Measurements from ENCODE around the gene NATD1. TPM values are rescaled to one million over a fixed set of nuclear protein-coding genes. Genes with fewer than 3 reads are reported as not detected.

Gene NATD1
- total and polyA plus RNA-seq, 3 donors from 2014 or later: 12.1 to 20.0 (median 17.9) TPM

GRCh38 chr17:21279582-21279981 lies 26.4 kb upstream of the NATD1 start:
- TF ChIP-seq, protein P1, sequence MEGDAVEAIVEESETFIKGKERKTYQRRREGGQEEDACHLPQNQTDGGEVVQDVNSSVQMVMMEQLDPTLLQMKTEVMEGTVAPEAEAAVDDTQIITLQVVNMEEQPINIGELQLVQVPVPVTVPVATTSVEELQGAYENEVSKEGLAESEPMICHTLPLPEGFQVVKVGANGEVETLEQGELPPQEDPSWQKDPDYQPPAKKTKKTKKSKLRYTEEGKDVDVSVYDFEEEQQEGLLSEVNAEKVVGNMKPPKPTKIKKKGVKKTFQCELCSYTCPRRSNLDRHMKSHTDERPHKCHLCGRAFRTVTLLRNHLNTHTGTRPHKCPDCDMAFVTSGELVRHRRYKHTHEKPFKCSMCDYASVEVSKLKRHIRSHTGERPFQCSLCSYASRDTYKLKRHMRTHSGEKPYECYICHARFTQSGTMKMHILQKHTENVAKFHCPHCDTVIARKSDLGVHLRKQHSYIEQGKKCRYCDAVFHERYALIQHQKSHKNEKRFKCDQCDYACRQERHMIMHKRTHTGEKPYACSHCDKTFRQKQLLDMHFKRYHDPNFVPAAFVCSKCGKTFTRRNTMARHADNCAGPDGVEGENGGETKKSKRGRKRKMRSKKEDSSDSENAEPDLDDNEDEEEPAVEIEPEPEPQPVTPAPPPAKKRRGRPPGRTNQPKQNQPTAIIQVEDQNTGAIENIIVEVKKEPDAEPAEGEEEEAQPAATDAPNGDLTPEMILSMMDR (IDR thresholded peaks at IDR 0.05): no peak
- TF ChIP-seq POLR2A (IDR thresholded peaks at IDR 0.05): no peak
- Histone ChIP-seq H3K27ac (no peak overlapping the region), H3K4me3 (no peak overlapping the region), H3K27me3 (no peaks in the 10 kb centered on the region), H3K4me1 (peaks cover 15% of the 10 kb centered on the region), H3K36me3 (ENCODE audit: low read depth, missing control alignments) (no peaks in the 10 kb centered on the region), H3K9me3 (no peaks in the 10 kb centered on the region)
- WGBS, 2 donors: 79 to 90% methylated on average over 6 of the region's 6 CpGs
- intact Hi-C loops (cut with DNase I; ENCODE audit: low total_unique reads): no loop called here
- no peak for DNase-seq

- no peak for DNase-seq
- Histone ChIP-seq H3K4me1 (peaks cover 15% of the 10 kb centered on the region), H3K36me3 (ENCODE audit: low read depth, missing control alignments) (no peaks in the 10 kb centered on the region), H3K27me3 (no peaks in the 10 kb centered on the region), H3K4me3 (no peak overlapping the region), H3K9me3 (no peaks in the 10 kb centered on the region), H3K27ac (no peak overlapping the region)
- WGBS, 2 donors: 85 to 89% methylated on average over 6 of the region's 6 CpGs
- intact Hi-C loops (cut with DNase I; ENCODE audit: low total_unique reads): no loop called here
- TF ChIP-seq, protein P1 (IDR thresholded peaks at IDR 0.05): no peak
These were observed 26.0 kb upstream of the NATD1 start for GRCh38 chr17:21279198-21279535.

- Histone ChIP-seq H3K4me1 (peaks cover 10% of the 10 kb centered on the region), H3K9me3 (no peaks in the 10 kb centered on the region), H3K27me3 (no peaks in the 10 kb centered on the region), H3K36me3 (ENCODE audit: low read depth, missing control alignments) (no peaks in the 10 kb centered on the region), H3K4me3 (no peak overlapping the region), H3K27ac (no peak overlapping the region)
- DNase-seq: no peak
- TF ChIP-seq, protein P1 (IDR thresholded peaks at IDR 0.05): no peak
- TF ChIP-seq POLR2A (IDR thresholded peaks at IDR 0.05): no peak
- WGBS, 2 donors: 77 to 83% methylated on average over 8 of the region's 8 CpGs
- intact Hi-C loops (cut with DNase I; ENCODE audit: low total_unique reads): no loop called here
These were observed 25.4 kb upstream of the NATD1 start for GRCh38 chr17:21278450-21279197.

GRCh38 chr17:21277332-21277731 lies 24.1 kb upstream of the NATD1 start:
- Histone ChIP-seq H3K9me3 (no peaks in the 10 kb centered on the region), H3K4me1 (peaks cover 8% of the 10 kb centered on the region), H3K27ac (no peak overlapping the region), H3K36me3 (ENCODE audit: low read depth, missing control alignments) (no peaks in the 10 kb centered on the region), H3K4me3 (no peak overlapping the region), H3K27me3 (no peaks in the 10 kb centered on the region)
- 95 to 96% methylated on average over 3 of the region's 3 CpGs for WGBS, 2 donors
- intact Hi-C loops (cut with DNase I; ENCODE audit: low total_unique reads): no loop called here
- no peak for DNase-seq
- no peak for TF ChIP-seq POLR2A (IDR thresholded peaks at IDR 0.05)
- TF ChIP-seq, protein P1 (IDR thresholded peaks at IDR 0.05): no peak

DNA sequence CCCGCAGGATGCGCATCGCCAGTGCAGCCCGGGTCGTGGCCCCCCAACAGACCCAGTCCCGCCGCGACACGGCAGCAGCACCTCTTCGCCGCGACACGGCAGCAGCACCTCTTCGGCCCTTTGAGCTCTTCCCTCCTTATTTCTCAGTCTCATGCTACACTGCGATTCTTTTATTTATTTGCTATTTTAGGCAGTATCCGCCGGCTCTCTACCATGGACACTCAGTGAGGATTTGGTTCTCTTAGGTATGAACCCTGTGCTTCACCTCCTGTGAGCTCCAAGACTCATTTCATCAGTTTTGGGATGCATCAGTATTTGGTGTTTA lies 23.0 kb upstream of the NATD1 start:
- peaks cover 8% of the 10 kb centered on the region for H3K4me1 ChIP-seq
- TF ChIP-seq, protein P1 (IDR thresholded peaks at IDR 0.05): no peak
- TF ChIP-seq POLR2A (IDR thresholded peaks at IDR 0.05): no peak
- intact Hi-C loops (cut with DNase I; ENCODE audit: low total_unique reads): no loop called here
- H3K9me3 ChIP-seq: no peaks in the 10 kb centered on the region
- DNase-seq: no peak
- no peak overlapping the region for H3K27ac ChIP-seq
- H3K36me3 ChIP-seq (ENCODE audit: low read depth, missing control alignments): no peaks in the 10 kb centered on the region
- WGBS, 2 donors: 10 to 12% methylated on average over 8 to 17 of the region's 17 CpGs
- H3K27me3 ChIP-seq: no peaks in the 10 kb centered on the region
- peak overlapping the region; percentile 50 to 63 for H3K4me3 ChIP-seq
